SU-DHL-6 (cell line): ENCODE results near the gene ITPK1.

Source experiments
- H2AFZ ChIP-seq: fragments of 200-600 bp; sonication (generic); 2 replicates; pipeline ENCODE4 v1.6.1; 2014; ENCODE audit warnings: low read depth, mild to moderate bottlenecking, moderate library complexity, mixed read lengths, antibody characterized with exemption, low read length; ENCODE audit not compliant: severe bottlenecking
- H3F3A ChIP-seq: fragments of 200-600 bp; shearing (Covaris generic); 2 replicates; pipeline ENCODE4 v1.6.0; 2016; ENCODE audit warnings: antibody characterized with exemption, mild to moderate bottlenecking; ENCODE audit not compliant: insufficient read depth
- H3K27ac ChIP-seq: fragments of 200-600 bp; sonication (generic); 2 replicates; pipeline ENCODE4 v1.5.1; 2016; ENCODE audit warnings: low read depth, mild to moderate bottlenecking, low read length, moderate library complexity, mixed read lengths
- H3K27me3 ChIP-seq: fragments of 200-600 bp; sonication (generic), shearing (Covaris generic); 2 replicates; pipeline ENCODE4 v1.6.0; 2014; ENCODE audit warnings: mild to moderate bottlenecking, low read length
- H3K36me3 ChIP-seq: fragments of 200-600 bp; sonication (generic); 2 replicates; pipeline ENCODE4 v1.6.1; 2014; ENCODE audit warnings: mild to moderate bottlenecking, low read length, mixed read lengths
- H3K4me2 ChIP-seq: fragments of 300-600, 200-600 bp; shearing (Covaris generic), sonication (generic); 2 replicates; pipeline ENCODE4 v1.6.0; 2014; ENCODE audit warnings: low read length, low read depth, mild to moderate bottlenecking; ENCODE audit not compliant: poor library complexity, severe bottlenecking
- H3K4me3 ChIP-seq: fragments of 200-600 bp; sonication (generic); 2 replicates; pipeline ENCODE4 v1.5.1; 2014; ENCODE audit warnings: antibody characterized with exemption, low read length, mild to moderate bottlenecking, mixed read lengths; ENCODE audit not compliant: insufficient read depth, poor library complexity, severe bottlenecking
- H3K79me2 ChIP-seq: fragments of 200-600 bp; sonication (generic); 2 replicates; pipeline ENCODE4 v1.6.1; 2014; ENCODE audit warnings: mild to moderate bottlenecking, low read length, moderate library complexity; ENCODE audit not compliant: insufficient read depth
- H3K9ac ChIP-seq: fragments of 200-600 bp; sonication (generic); 2 replicates; pipeline ENCODE4 v1.7.0; 2014; ENCODE audit warnings: mild to moderate bottlenecking, low read length
- H3K9me2 ChIP-seq: fragments of 200-600 bp; sonication (generic); replicated peaks from 2 replicates; pipeline ENCODE4 v1.6.1; 2014; ENCODE audit warnings: low read length; ENCODE audit not compliant: insufficient read depth
- H3K9me3 ChIP-seq: fragments of 200-600 bp; sonication (generic); 2 replicates; pipeline ENCODE4 v1.6.1; 2014; ENCODE audit warnings: low read length, mixed read lengths; ENCODE audit not compliant: insufficient read depth
- H4K20me1 ChIP-seq: fragments of 200-600 bp; sonication (generic); 2 replicates; pipeline ENCODE4 v1.6.1; 2014; ENCODE audit warnings: low read depth, mild to moderate bottlenecking, antibody characterized with exemption, low read length, moderate library complexity, mixed read lengths
- CTCF ChIP-seq: fragments of 200-600 bp; sonication (generic); IDR thresholded peaks from one replicate; pipeline ENCODE4 v1.5.1; 2017; ENCODE audit warnings: antibody characterized with exemption, mild to moderate bottlenecking, low read length, moderate library complexity; ENCODE audit not compliant: insufficient read depth, poor library complexity, severe bottlenecking
- EZH2phosphoT487 ChIP-seq: fragments of 200-600 bp; sonication (generic), shearing (Covaris generic); conservative IDR thresholded peaks from 2 replicates; pipeline ENCODE4 v1.6.1; 2018; ENCODE audit warnings: mild to moderate bottlenecking, antibody characterized with exemption, low read length, moderate library complexity, mixed read lengths

The ITPK1 gene

GRCh38 chr14:92951261-92951660 lies 164.5 kb downstream of the ITPK1 start:
- Histone ChIP-seq H3K4me3 (no peak overlapping the region), H3F3A (no peaks in the 10 kb centered on the region), H4K20me1 (no peaks in the 10 kb centered on the region), H3K9ac (no peak overlapping the region), H3K27me3 (no peaks in the 10 kb centered on the region), H3K36me3 (no peaks in the 10 kb centered on the region), H3K9me3 (no peaks in the 10 kb centered on the region), H3K27ac (no peak overlapping the region), H3K4me2 (no peak overlapping the region), H3K79me2 (no peaks in the 10 kb centered on the region), H2AFZ (no peak overlapping the region), H3K9me2 (no peaks in the 10 kb centered on the region)
- TF ChIP-seq CTCF, result no peak
- no peak for TF ChIP-seq EZH2phosphoT487

GRCh38 chr14:92950773-92951172 lies 165.0 kb downstream of the ITPK1 start:
- no peaks in the 10 kb centered on the region for H3F3A ChIP-seq
- H2AFZ ChIP-seq, result no peak overlapping the region
- H3K27me3 ChIP-seq, result no peaks in the 10 kb centered on the region
- no peaks in the 10 kb centered on the region for H3K9me3 ChIP-seq
- H3K9me2 ChIP-seq, result no peaks in the 10 kb centered on the region
- H3K4me3 ChIP-seq, result no peak overlapping the region
- no peak for TF ChIP-seq EZH2phosphoT487
- no peak for TF ChIP-seq CTCF
- H3K9ac ChIP-seq, result no peak overlapping the region
- H3K36me3 ChIP-seq, result no peaks in the 10 kb centered on the region
- H3K4me2 ChIP-seq, result no peak overlapping the region
- no peaks in the 10 kb centered on the region for H4K20me1 ChIP-seq
- no peak overlapping the region for H3K27ac ChIP-seq
- no peaks in the 10 kb centered on the region for H3K79me2 ChIP-seq

- Histone ChIP-seq H3K36me3 (no peaks in the 10 kb centered on the region), H4K20me1 (no peaks in the 10 kb centered on the region), H3K79me2 (no peaks in the 10 kb centered on the region), H3K27me3 (no peaks in the 10 kb centered on the region), H3K27ac (no peak overlapping the region), H3K9me3 (no peaks in the 10 kb centered on the region), H3K9me2 (no peaks in the 10 kb centered on the region), H2AFZ (no peak overlapping the region), H3F3A (no peaks in the 10 kb centered on the region), H3K4me2 (no peak overlapping the region), H3K4me3 (no peak overlapping the region), H3K9ac (no peak overlapping the region)
- no peak for TF ChIP-seq EZH2phosphoT487
- no peak for TF ChIP-seq CTCF
Measured at GRCh38 chr14:92950193-92950540, 165.6 kb downstream of the ITPK1 start.
